ENCODE measurements around the gene HMGXB4.
A peak's percentile ranks its signal among the peaks of the same experiment; 100 is the strongest.

HMGXB4 gene

GRCh38 chr22:35258191-35258988, 1.1 kb downstream of the HMGXB4 start:
- no peak for DNase-seq (ENCODE audit: low read depth in 2 of 3, low spot score in 2 of 3)

GRCh38 chr22:35264986-35265385, 7.7 kb downstream of the HMGXB4 start:
- DNase-seq (ENCODE audit: low read depth in 2 of 3, low spot score in 2 of 3): no peak

GRCh38 chr22:35266277-35266676, 9.0 kb downstream of the HMGXB4 start:
- no peak for DNase-seq (ENCODE audit: low read depth in 2 of 3, low spot score in 2 of 3)

GRCh38 chr22:35269630-35270029, 12.3 kb downstream of the HMGXB4 start:
- DNase-seq (ENCODE audit: low read depth in 2 of 3, low spot score in 2 of 3): no peak

GRCh38 chr22:35274154-35274871, 17.0 kb downstream of the HMGXB4 start:
- DNase-seq (ENCODE audit: low read depth in 2 of 3, low spot score in 2 of 3): no peak

GRCh38 chr22:35275580-35275979, 18.3 kb downstream of the HMGXB4 start:
- no peak for DNase-seq (ENCODE audit: low read depth in 2 of 3, low spot score in 2 of 3)

GRCh38 chr22:35276019-35276418, 18.7 kb downstream of the HMGXB4 start:
- DNase-seq (ENCODE audit: low read depth in 2 of 3, low spot score in 2 of 3): no peak

GRCh38 chr22:35288116-35288515, 30.8 kb downstream of the HMGXB4 start:
- DNase-seq (ENCODE audit: low read depth in 2 of 3, low spot score in 2 of 3): no peak

GRCh38 chr22:35292786-35293185, 35.5 kb downstream of the HMGXB4 start:
- no peak for DNase-seq (ENCODE audit: low read depth in 2 of 3, low spot score in 2 of 3)

GRCh38 chr22:35296051-35296450, 38.8 kb downstream of the HMGXB4 start:
- DNase-seq (ENCODE audit: low read depth in 2 of 3, low spot score in 2 of 3): no peak

GRCh38 chr22:35299217-35299672, 42.0 kb downstream of the HMGXB4 start:
- DNase-seq (ENCODE audit: low read depth in 2 of 3, low spot score in 2 of 3): no peak

GRCh38 chr22:35299673-35300499, 42.6 kb downstream of the HMGXB4 start, which contains the start of gene TOM1:
TSS of gene TOM1 (plus strand) at chr22:35299894. CDS start at chr22:35299929, 35 bp downstream.
- DNase-seq (ENCODE audit: low read depth in 2 of 3, low spot score in 2 of 3): peak; percentile 90 to 94 (median 94)

GRCh38 chr22:35301372-35301874, 44.1 kb downstream of the HMGXB4 start:
- no peak for DNase-seq (ENCODE audit: low read depth in 2 of 3, low spot score in 2 of 3)

GRCh38 chr22:35303029-35303624, 45.8 kb downstream of the HMGXB4 start:
- no peak for DNase-seq (ENCODE audit: low read depth in 2 of 3, low spot score in 2 of 3)

GRCh38 chr22:35305525-35306070, 48.3 kb downstream of the HMGXB4 start:
- DNase-seq (ENCODE audit: low read depth in 2 of 3, low spot score in 2 of 3): no peak

- DNase-seq (ENCODE audit: low read depth in 2 of 3, low spot score in 2 of 3): no peak
These were observed 49.2 kb downstream of the HMGXB4 start for GRCh38 chr22:35306350-35306967.

GRCh38 chr22:35307372-35307771, 50.1 kb downstream of the HMGXB4 start:
- DNase-seq (ENCODE audit: low read depth in 2 of 3, low spot score in 2 of 3): no peak

GRCh38 chr22:35307892-35308291, 50.6 kb downstream of the HMGXB4 start:
- DNase-seq (ENCODE audit: low read depth in 2 of 3, low spot score in 2 of 3): no peak

GRCh38 chr22:35308480-35309021, 51.3 kb downstream of the HMGXB4 start:
- no peak for DNase-seq (ENCODE audit: low read depth in 2 of 3, low spot score in 2 of 3)
